22Rv1 (cell line): ENCODE measurements around the gene ARHGAP26.

Experiments used
- ZFX ChIP-seq: fragments of 450-650 bp; IDR thresholded peaks from 2 replicates; pipeline ENCODE4 v1.6.1; 2017; ENCODE audit warnings: antibody characterized with exemption, borderline replicate concordance
- TF ChIP-seq, protein P1 (sequence below): fragments of 450-650 bp; IDR thresholded peaks from 2 replicates; pipeline ENCODE4 v1.5.1; 2017; ENCODE audit warnings: mild to moderate bottlenecking

DNA sequence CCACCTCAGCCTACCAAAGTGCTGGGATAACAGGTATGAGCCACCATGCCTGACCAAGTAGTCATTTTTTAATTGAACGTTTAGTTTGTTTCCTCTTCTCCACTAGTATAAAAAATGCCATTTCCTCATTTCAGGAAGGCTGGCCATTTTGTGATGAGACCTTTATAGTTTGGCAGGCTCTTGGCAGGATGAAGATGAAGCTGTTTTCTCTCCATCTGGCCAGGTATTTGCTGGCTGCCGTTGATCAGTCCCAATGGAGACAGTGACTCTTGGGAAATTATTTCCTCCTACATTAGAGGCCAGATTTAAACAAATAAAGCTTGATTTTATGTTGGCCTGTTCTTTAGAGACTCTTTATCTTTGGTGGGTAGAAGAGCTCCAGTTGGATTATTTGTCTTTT lies 199.0 kb downstream of the ARHGAP26 start:
- TF ChIP-seq, protein P1, sequence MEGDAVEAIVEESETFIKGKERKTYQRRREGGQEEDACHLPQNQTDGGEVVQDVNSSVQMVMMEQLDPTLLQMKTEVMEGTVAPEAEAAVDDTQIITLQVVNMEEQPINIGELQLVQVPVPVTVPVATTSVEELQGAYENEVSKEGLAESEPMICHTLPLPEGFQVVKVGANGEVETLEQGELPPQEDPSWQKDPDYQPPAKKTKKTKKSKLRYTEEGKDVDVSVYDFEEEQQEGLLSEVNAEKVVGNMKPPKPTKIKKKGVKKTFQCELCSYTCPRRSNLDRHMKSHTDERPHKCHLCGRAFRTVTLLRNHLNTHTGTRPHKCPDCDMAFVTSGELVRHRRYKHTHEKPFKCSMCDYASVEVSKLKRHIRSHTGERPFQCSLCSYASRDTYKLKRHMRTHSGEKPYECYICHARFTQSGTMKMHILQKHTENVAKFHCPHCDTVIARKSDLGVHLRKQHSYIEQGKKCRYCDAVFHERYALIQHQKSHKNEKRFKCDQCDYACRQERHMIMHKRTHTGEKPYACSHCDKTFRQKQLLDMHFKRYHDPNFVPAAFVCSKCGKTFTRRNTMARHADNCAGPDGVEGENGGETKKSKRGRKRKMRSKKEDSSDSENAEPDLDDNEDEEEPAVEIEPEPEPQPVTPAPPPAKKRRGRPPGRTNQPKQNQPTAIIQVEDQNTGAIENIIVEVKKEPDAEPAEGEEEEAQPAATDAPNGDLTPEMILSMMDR = no peak
- no peak for TF ChIP-seq ZFX
